ENCODE results near the gene ENTR1. TPM values are rescaled to one million over a fixed set of nuclear protein-coding genes. Genes with fewer than 3 reads are reported as not detected.

Gene ENTR1
- total RNA-seq, 3 donors from 2014 or later = 23.7 to 54.4 (median 36.0) TPM

DNA sequence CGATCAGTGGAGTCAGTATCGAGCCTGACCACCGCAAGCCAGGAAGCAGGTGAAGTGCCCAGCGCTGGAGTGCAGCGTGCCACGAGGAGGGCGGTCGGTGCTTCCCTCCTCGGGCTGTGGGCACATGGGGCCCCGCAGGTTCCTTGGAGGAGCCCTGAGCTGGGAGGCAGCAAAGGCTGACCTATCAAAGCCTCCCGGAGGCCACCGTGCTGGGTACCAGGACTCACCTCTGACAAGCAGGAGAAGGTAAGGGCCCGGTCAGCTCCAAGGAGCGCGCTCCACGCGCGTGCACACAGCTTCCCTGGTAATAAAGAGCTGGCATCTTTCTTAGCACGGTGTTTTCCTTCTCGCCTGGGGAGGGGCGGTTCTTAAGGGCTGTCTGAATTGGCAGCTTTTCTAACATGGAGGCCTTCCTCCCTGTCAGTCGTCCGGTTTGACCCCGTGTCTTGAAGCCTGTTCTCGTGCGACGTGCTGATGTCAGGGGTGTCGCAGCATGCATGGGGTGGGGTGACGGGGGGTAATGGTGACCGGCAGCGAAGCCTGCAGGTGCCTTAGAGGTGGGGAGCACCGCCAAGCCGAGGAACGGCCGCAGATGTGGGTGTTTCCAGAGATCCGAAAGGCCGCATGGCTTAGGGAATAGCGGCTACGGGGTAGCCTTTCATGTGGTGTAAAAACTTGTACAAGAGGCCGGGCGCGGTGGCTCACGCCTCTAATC lies 13.2 kb upstream of the ENTR1 start:
- Histone ChIP-seq H3K27ac (no peak overlapping the region), H3K4me3 (no peak overlapping the region), H3K27me3 (no peaks in the 10 kb centered on the region), H3K4me1 (no peaks in the 10 kb centered on the region), H3K9me3 (no peaks in the 10 kb centered on the region), H3K36me3 (peaks cover 15% of the 10 kb centered on the region)
- no peak for DNase-seq (ENCODE audit: low spot score in 2 of 2)
- TF ChIP-seq POLR2AphosphoS5 (IDR thresholded peaks at IDR 0.05) (no peak), POLR2A (IDR thresholded peaks at IDR 0.05) (no peak)
- TF ChIP-seq, protein P1, sequence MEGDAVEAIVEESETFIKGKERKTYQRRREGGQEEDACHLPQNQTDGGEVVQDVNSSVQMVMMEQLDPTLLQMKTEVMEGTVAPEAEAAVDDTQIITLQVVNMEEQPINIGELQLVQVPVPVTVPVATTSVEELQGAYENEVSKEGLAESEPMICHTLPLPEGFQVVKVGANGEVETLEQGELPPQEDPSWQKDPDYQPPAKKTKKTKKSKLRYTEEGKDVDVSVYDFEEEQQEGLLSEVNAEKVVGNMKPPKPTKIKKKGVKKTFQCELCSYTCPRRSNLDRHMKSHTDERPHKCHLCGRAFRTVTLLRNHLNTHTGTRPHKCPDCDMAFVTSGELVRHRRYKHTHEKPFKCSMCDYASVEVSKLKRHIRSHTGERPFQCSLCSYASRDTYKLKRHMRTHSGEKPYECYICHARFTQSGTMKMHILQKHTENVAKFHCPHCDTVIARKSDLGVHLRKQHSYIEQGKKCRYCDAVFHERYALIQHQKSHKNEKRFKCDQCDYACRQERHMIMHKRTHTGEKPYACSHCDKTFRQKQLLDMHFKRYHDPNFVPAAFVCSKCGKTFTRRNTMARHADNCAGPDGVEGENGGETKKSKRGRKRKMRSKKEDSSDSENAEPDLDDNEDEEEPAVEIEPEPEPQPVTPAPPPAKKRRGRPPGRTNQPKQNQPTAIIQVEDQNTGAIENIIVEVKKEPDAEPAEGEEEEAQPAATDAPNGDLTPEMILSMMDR (IDR thresholded peaks at IDR 0.05) = no peak
- intact Hi-C loops (cut with DNase I; ENCODE audit: low total_unique reads) = no loop called here

DNA sequence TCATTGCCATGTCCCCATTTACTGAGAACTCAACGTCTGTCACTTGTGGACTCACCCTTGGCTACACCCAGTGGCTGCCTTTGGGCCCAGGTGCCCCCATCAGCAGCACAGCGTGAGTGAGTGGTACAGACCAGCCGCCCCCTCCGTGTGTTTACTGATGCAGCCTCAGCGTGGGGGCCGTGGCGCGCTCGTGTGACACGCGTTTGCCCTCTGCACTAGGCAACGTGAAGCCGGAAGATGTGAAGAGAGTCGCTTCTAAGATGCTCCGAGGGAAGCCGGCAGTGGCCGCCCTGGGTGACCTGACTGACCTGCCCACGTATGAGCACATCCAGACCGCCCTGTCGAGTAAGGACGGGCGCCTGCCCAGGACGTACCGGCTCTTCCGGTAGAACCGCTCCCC lies 12.5 kb upstream of the ENTR1 start:
- TF ChIP-seq POLR2A (IDR thresholded peaks at IDR 0.05) (no peak), POLR2AphosphoS5 (IDR thresholded peaks at IDR 0.05) (no peak)
- TF ChIP-seq, protein P1 (IDR thresholded peaks at IDR 0.05) = no peak
- no peaks in the 10 kb centered on the region for H3K27me3 ChIP-seq

DNA sequence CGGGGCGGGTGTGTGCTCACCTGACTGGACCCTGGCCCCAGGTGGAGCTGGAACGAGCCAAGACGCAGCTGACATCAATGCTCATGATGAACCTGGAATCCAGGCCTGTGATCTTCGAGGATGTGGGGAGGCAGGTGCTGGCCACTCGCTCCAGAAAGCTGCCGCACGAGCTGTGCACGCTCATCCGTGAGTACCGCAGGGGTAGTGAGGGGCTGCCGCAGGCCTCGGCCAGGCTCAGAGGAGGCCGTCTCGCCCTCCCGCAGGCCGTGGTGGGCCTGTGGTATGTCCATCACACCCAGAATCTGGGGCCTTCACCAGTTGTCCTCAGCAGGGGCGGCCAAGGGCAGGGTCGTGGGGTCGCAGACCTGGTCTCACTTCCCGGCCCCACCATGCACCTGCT lies 11.4 kb upstream of the ENTR1 start:
- Histone ChIP-seq H3K27ac (no peak overlapping the region), H3K9me3 (no peaks in the 10 kb centered on the region), H3K4me3 (no peak overlapping the region), H3K4me1 (no peaks in the 10 kb centered on the region), H3K27me3 (no peaks in the 10 kb centered on the region), H3K36me3 (peaks cover 20% of the 10 kb centered on the region)
- DNase-seq (ENCODE audit: low spot score in 2 of 2) = no peak
- TF ChIP-seq POLR2A (IDR thresholded peaks at IDR 0.05) (no peak), POLR2AphosphoS5 (IDR thresholded peaks at IDR 0.05) (no peak)
- TF ChIP-seq, protein P1 (IDR thresholded peaks at IDR 0.05) = no peak
- intact Hi-C loops (cut with DNase I; ENCODE audit: low total_unique reads) = no loop called here

More for the DNA sequence above, 12.5 kb upstream of the ENTR1 start:
- Histone ChIP-seq H3K36me3 (peaks cover 17% of the 10 kb centered on the region), H3K27ac (no peak overlapping the region), H3K4me1 (no peaks in the 10 kb centered on the region), H3K4me3 (no peak overlapping the region), H3K9me3 (no peaks in the 10 kb centered on the region)
- DNase-seq (ENCODE audit: low spot score in 2 of 2) = no peak
- intact Hi-C loops (cut with DNase I; ENCODE audit: low total_unique reads) = no loop called here

- TF ChIP-seq POLR2A (IDR thresholded peaks at IDR 0.05) (no peak), POLR2AphosphoS5 (IDR thresholded peaks at IDR 0.05) (no peak)
- TF ChIP-seq, protein P1 (IDR thresholded peaks at IDR 0.05) = no peak
- Histone ChIP-seq H3K4me1 (no peaks in the 10 kb centered on the region), H3K36me3 (peaks cover 21% of the 10 kb centered on the region), H3K4me3 (no peak overlapping the region), H3K27ac (no peak overlapping the region), H3K27me3 (no peaks in the 10 kb centered on the region), H3K9me3 (no peaks in the 10 kb centered on the region)
- DNase-seq (ENCODE audit: low spot score in 2 of 2) = no peak
- intact Hi-C loops (cut with DNase I; ENCODE audit: low total_unique reads) = no loop called here
These were observed 8.6 kb upstream of the ENTR1 start for GRCh38 chr9:136419092-136419420.

- Histone ChIP-seq H3K27me3 (no peaks in the 10 kb centered on the region), H3K4me3 (no peak overlapping the region), H3K36me3 (peaks cover 21% of the 10 kb centered on the region), H3K9me3 (no peaks in the 10 kb centered on the region), H3K4me1 (no peaks in the 10 kb centered on the region), H3K27ac (no peak overlapping the region)
- TF ChIP-seq, protein P1 (IDR thresholded peaks at IDR 0.05) = no peak
- TF ChIP-seq POLR2A (IDR thresholded peaks at IDR 0.05) (no peak), POLR2AphosphoS5 (IDR thresholded peaks at IDR 0.05) (no peak)
- intact Hi-C loops (cut with DNase I; ENCODE audit: low total_unique reads) = no loop called here
- no peak for DNase-seq (ENCODE audit: low spot score in 2 of 2)
These were observed 8.0 kb upstream of the ENTR1 start for GRCh38 chr9:136418182-136419091.
